Stimulated activated CD4-positive, alpha-beta T cell treated with anti-CD3 and anti-CD28 coated beads, Interleukin-12 subunit alpha, Interleukin-12 subunit beta, amount 100 ng/mL, for 4 hours (primary cell): ENCODE results near the gene YEATS4.
A peak's percentile ranks its signal among the peaks of the same experiment; 100 is the strongest.
"Not testable (repeated sequence)": the region's sequence is repeated elsewhere in the genome, so short reads cannot be mapped to it uniquely, and the experiment has no call there.

ENCODE experiments used
- DNase-seq: peaks from one replicate; pipeline ENCODE4 v3.0.0-alpha.2; 2020

Gene YEATS4

GRCh38 chr12:69359531-69360347 is at the start of gene YEATS4:
TSS of gene YEATS4 (plus strand) at chr12:69359743. CDS start at chr12:69359973, 230 bp downstream.
- DNase-seq = peak; percentile 81

- no peak for DNase-seq
These were observed 46.3 kb upstream of the YEATS4 start for GRCh38 chr12:69313209-69313608.

GRCh38 chr12:69316784-69317183 is 42.8 kb upstream of the YEATS4 start:
- DNase-seq = not testable (repeated sequence)

GRCh38 chr12:69317233-69317632 is 42.3 kb upstream of the YEATS4 start:
- DNase-seq = not testable (repeated sequence)

GRCh38 chr12:69318225-69318624 is 41.3 kb upstream of the YEATS4 start:
- no peak for DNase-seq

- DNase-seq = no peak
These were observed 38.2 kb upstream of the YEATS4 start for GRCh38 chr12:69321351-69321750.

- DNase-seq = no peak
These were observed 34.6 kb upstream of the YEATS4 start for GRCh38 chr12:69324797-69325466.

GRCh38 chr12:69328426-69328825 is 31.1 kb upstream of the YEATS4 start:
- DNase-seq = no peak

- no peak for DNase-seq
These were observed 29.7 kb upstream of the YEATS4 start for GRCh38 chr12:69329669-69330428.

- DNase-seq = peak; percentile 28
These were observed 28.8 kb upstream of the YEATS4 start for GRCh38 chr12:69330475-69331473.

GRCh38 chr12:69331519-69331908 is 28.0 kb upstream of the YEATS4 start:
- DNase-seq = no peak

GRCh38 chr12:69331909-69332684 is 27.4 kb upstream of the YEATS4 start:
- no peak for DNase-seq

GRCh38 chr12:69332815-69333358 is 26.7 kb upstream of the YEATS4 start:
- no peak for DNase-seq

- no peak for DNase-seq
These were observed 25.4 kb upstream of the YEATS4 start for GRCh38 chr12:69334158-69334557.

GRCh38 chr12:69337311-69338090 is 22.0 kb upstream of the YEATS4 start:
- no peak for DNase-seq

- DNase-seq = no peak
These were observed 21.3 kb upstream of the YEATS4 start for GRCh38 chr12:69338120-69338859.

GRCh38 chr12:69338936-69339335 is 20.6 kb upstream of the YEATS4 start:
- DNase-seq = no peak

GRCh38 chr12:69339999-69340398 is 19.5 kb upstream of the YEATS4 start:
- no peak for DNase-seq

- DNase-seq = no peak
These were observed 18.2 kb upstream of the YEATS4 start for GRCh38 chr12:69341328-69341727.

GRCh38 chr12:69342421-69342820 is 17.1 kb upstream of the YEATS4 start:
- DNase-seq = no peak
